GM18951 (cell line): Measurements from ENCODE around the gene YJU2.
"Not testable (repeated sequence)": the region's sequence is repeated elsewhere in the genome, so short reads cannot be mapped to it uniquely, and the experiment has no call there.

Experiments used
- POLR2A ChIP-seq: IDR thresholded peaks from 4 replicates; pipeline ENCODE4 v1.6.1; 2011; ENCODE audit warnings: mild to moderate bottlenecking; ENCODE audit not compliant: insufficient read length, insufficient read depth; ENCODE audit errors: extremely low read depth
- in situ Hi-C: fragments of 300-500 bp; cut with MboI; formaldehyde crosslinking; loops from one replicate; pipeline ENCODE4 v1.12.0; 2022; ENCODE audit warnings: low sequenced_read_pairs, mixed read lengths, inconsistent platforms; ENCODE audit not compliant: unreplicated experiment

The YJU2 gene

DNA sequence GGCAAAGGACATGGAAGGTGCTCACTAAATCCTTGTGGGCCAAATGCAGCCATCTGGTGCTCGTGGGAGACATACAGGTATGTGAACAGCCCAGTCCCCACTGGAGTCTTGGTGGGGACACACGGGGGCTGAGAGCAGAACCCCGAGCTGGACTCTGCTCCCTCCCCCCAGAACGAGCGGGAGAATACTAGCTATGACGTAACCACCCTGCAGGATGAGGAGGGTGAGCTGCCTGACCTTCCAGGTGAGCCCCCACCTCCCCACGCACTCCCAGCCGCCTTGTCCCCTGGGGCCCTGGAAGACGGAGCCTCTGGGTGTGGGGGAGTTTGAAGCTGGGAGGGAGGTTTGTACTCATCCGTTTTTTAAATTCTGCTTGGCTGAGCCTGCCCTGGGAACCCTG lies 31.1 kb upstream of the YJU2 start:
- TF ChIP-seq POLR2A = no peak
- in situ Hi-C loops = no loop called here

- in situ Hi-C loops = no loop called here
- TF ChIP-seq POLR2A = no peak
Observed at GRCh38 chr19:4216846-4217245, 30.0 kb upstream of the YJU2 start.

- no peak for TF ChIP-seq POLR2A
- in situ Hi-C loops = no loop called here
Observed at GRCh38 chr19:4217429-4218264, 29.2 kb upstream of the YJU2 start.

- in situ Hi-C loops = not testable (repeated sequence)
Observed at GRCh38 chr19:4218523-4218922, 28.4 kb upstream of the YJU2 start.

- in situ Hi-C loops = no loop called here
- no peak for TF ChIP-seq POLR2A
Observed at GRCh38 chr19:4220188-4220587, 26.7 kb upstream of the YJU2 start.

- in situ Hi-C loops = no loop called here
Observed at GRCh38 chr19:4224470-4224869, 22.4 kb upstream of the YJU2 start.

DNA sequence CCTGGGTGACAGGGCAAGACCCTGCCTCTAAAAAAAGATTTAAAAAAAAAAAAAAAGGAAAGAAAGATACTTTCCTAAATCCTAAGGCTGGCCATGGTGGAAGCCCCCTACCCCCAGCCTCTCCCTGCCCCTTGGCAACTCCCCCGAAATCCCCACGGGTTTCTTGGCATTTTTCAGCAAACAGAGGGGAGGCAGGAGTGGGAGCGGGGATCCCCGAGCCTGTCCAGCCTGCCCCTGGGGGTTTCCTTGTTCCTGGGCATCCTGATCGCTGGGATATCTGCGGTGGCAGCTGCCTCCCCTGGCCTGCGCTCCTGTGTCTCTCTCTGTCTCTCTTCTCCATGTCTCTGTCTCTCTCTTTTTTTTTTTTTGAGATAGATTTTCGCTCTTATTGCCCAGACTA lies 21.0 kb upstream of the YJU2 start:
- in situ Hi-C loops = no loop called here
- no peak for TF ChIP-seq POLR2A

More at GRCh38 chr19:4224470-4224869, 22.4 kb upstream of the YJU2 start:
- TF ChIP-seq POLR2A = no peak

DNA sequence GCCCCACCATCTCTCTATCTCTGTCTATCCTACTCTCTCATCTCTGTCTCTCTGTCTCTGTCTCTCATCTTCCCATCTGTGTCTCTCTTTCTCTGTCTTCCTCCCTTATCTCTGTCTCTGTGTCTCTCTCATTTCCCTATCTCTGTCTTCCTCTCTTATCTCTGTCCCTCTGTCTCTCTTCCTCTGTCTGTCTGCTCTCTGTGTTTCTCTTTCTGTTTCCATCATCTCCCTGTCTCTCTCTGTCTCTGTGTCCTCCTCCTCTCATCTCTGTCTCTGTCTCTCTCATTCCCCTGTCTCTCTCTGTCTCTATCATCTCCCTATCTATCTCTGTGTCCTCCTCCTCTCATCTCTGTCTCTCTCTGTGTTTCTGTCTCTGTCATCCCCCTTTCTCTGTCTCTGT lies 19.1 kb upstream of the YJU2 start:
- no peak for TF ChIP-seq POLR2A
- in situ Hi-C loops = no loop called here

DNA sequence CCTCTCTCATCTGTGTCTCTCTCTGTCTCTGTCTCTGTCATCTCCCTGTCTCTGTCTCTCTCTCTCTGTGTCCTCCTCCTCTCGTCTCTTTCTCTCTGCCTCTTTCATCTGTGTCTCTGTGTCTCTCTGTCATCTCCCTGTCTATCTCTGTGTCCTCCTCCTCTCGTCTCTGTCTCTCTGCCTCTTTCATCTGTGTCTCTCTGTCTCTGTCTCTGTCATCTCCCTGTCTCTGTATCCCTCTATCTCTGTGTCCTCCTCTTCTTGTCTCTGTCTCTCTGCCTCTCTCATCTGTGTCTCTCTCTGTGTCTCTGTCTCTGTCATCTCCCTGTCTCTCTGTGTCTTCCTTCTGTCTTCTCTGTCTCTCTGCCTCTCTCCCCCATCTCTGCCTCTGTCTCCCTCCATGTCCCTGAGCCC lies 18.1 kb upstream of the YJU2 start:
- in situ Hi-C loops = no loop called here
- TF ChIP-seq POLR2A = no peak

GRCh38 chr19:4229179-4229931 lies 17.5 kb upstream of the YJU2 start, which contains the start of gene EBI3:
Gene EBI3 (plus strand): TSS chr19:4229523. CDS start chr19:4229551, 28 bp downstream.
- TF ChIP-seq POLR2A = peak; percentile 75
- in situ Hi-C loops = no loop called here

- in situ Hi-C loops = not testable (repeated sequence)
Observed at GRCh38 chr19:4230237-4230636, 16.6 kb upstream of the YJU2 start.

GRCh38 chr19:4231521-4231920 lies 15.4 kb upstream of the YJU2 start:
- in situ Hi-C loops = not testable (repeated sequence)

DNA sequence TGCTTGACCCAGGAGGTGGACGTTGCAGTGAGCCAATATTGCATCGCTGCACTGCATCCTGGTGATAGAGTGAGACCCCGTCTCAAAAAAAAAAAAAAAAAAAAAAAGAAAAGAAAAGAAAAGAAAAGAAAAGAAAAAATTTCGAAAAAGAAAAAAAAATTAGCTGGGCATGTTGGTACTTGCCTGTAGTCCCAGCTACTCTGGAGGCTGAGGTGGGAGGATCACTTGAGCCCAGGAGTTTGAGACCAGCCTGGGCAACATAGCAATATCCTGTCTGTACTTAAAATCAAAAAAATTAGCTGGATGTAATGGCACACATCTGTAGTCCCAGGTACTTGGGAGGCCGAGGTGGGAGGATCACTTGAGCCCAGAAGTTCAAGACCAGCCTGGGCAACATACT lies 14.7 kb upstream of the YJU2 start:
- in situ Hi-C loops = not testable (repeated sequence)

GRCh38 chr19:4232614-4233281 lies 14.1 kb upstream of the YJU2 start:
- in situ Hi-C loops = no loop called here

More at GRCh38 chr19:4232614-4233281, 14.1 kb upstream of the YJU2 start:
- no peak for TF ChIP-seq POLR2A
